ENCODE data around the gene PKM. TPM values are rescaled to one million over a fixed set of nuclear protein-coding genes. Genes with fewer than 3 reads are reported as not detected.
A peak's percentile ranks its signal among the peaks of the same experiment; 100 is the strongest.

PKM gene
- total and polyA plus RNA-seq, 2 donors (not counting 1 experiment from before 2014, with no cell fraction given) = 1,892 to 2,521 TPM

GRCh38 chr15:72200395-72201237, 30.4 kb downstream of the PKM start:
- no peak overlapping the region for H3K27ac ChIP-seq (ENCODE audit: insufficient read depth, low read length)
- no peak for DNase-seq (ENCODE audit: low read depth in 2 of 2)
- H3K4me3 ChIP-seq (replicated peaks in 1 of 4; ENCODE audit: control extremely low read depth in 1 of 4, insufficient read depth in 1 of 4, low read depth in 3 of 4, low read length in 4 of 4) = no peak overlapping the region
- no peaks in the 10 kb centered on the region for H3K27me3 ChIP-seq (ENCODE audit: control insufficient read depth, insufficient read depth, low read length)
- no peak overlapping the region for H3K4me2 ChIP-seq (ENCODE audit: extremely low read depth, insufficient read depth, low read length)
- H3K79me2 ChIP-seq (ENCODE audit: control insufficient read depth, insufficient read depth, low read length) = peaks cover 2% of the 10 kb centered on the region
- H3K4me1 ChIP-seq (ENCODE audit: control insufficient read depth, extremely low read depth, insufficient read depth, low read length) = peaks cover 8% of the 10 kb centered on the region
- peaks cover 48% of the 10 kb centered on the region for H3K36me3 ChIP-seq (ENCODE audit: control insufficient read depth, insufficient read depth, low read length)
- no peaks in the 10 kb centered on the region for H3K9me3 ChIP-seq (ENCODE audit: control insufficient read depth, insufficient read depth, low read depth, low read length)
- H3K9ac ChIP-seq (ENCODE audit: insufficient read depth, low read length) = no peak overlapping the region
- no peak for TF ChIP-seq CTCF (conservative IDR thresholded peaks at IDR 0.05 in 1 of 2, IDR thresholded peaks at IDR 0.05 in 1 of 2; ENCODE audit: low read depth in 1 of 2, low read length in 2 of 2)
- TF ChIP-seq EZH2 (IDR thresholded peaks at IDR 0.05; ENCODE audit: low read length, missing control alignments) = no peak
- no peak overlapping the region for H2AFZ ChIP-seq (ENCODE audit: low read length)
- H4K20me1 ChIP-seq (ENCODE audit: control insufficient read depth, extremely low read depth, insufficient read depth, low read length) = no peaks in the 10 kb centered on the region

DNA sequence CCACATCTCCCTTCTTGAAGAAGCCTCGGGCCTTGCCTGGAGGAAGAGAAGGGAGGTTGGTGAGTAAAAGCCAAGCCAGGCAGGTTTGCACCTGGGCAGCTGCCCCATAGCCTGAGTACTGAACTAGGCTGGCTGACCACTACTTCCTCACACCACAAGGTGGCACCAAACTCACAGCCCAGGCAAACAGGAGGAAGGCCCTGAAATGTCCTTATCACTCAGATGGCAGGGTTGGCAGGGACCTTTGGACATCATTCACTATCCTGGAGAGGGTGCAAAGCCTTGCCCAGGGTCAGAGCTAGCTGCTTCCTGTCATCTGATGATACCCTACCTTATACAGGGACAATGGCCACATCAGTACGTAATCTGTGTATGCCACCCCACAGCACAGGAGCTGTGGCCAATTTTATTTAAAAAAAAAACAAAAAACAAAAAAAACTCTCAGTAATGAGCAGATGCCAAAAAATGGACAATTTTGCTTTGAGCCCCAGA, 31.2 kb downstream of the PKM start:
- Histone ChIP-seq H2AFZ (ENCODE audit: low read length) (no peak overlapping the region), H3K27ac (ENCODE audit: insufficient read depth, low read length) (no peak overlapping the region), H3K9ac (ENCODE audit: insufficient read depth, low read length) (no peak overlapping the region), H3K36me3 (ENCODE audit: control insufficient read depth, insufficient read depth, low read length) (peaks cover 45% of the 10 kb centered on the region), H4K20me1 (ENCODE audit: control insufficient read depth, extremely low read depth, insufficient read depth, low read length) (no peaks in the 10 kb centered on the region), H3K4me1 (ENCODE audit: control insufficient read depth, extremely low read depth, insufficient read depth, low read length) (peaks cover 8% of the 10 kb centered on the region), H3K4me3 (replicated peaks in 1 of 4; ENCODE audit: control extremely low read depth in 1 of 4, insufficient read depth in 1 of 4, low read depth in 3 of 4, low read length in 4 of 4) (no peak overlapping the region), H3K9me3 (ENCODE audit: control insufficient read depth, insufficient read depth, low read depth, low read length) (no peaks in the 10 kb centered on the region), H3K4me2 (ENCODE audit: extremely low read depth, insufficient read depth, low read length) (no peak overlapping the region), H3K27me3 (ENCODE audit: control insufficient read depth, insufficient read depth, low read length) (no peaks in the 10 kb centered on the region), H3K79me2 (ENCODE audit: control insufficient read depth, insufficient read depth, low read length) (peaks cover 2% of the 10 kb centered on the region)
- DNase-seq (ENCODE audit: low read depth in 2 of 2) = peak; percentile 54 to 78
- TF ChIP-seq CTCF (conservative IDR thresholded peaks at IDR 0.05 in 1 of 2, IDR thresholded peaks at IDR 0.05 in 1 of 2; ENCODE audit: low read depth in 1 of 2, low read length in 2 of 2) (peak; percentile 86 to 95), EZH2 (IDR thresholded peaks at IDR 0.05; ENCODE audit: low read length, missing control alignments) (no peak)

- no peaks in the 10 kb centered on the region for H3K9me3 ChIP-seq (ENCODE audit: control insufficient read depth, insufficient read depth, low read depth, low read length)
- H3K27me3 ChIP-seq (ENCODE audit: control insufficient read depth, insufficient read depth, low read length) = no peaks in the 10 kb centered on the region
- no peak overlapping the region for H2AFZ ChIP-seq (ENCODE audit: low read length)
- DNase-seq (ENCODE audit: low read depth in 2 of 2) = no peak
- no peaks in the 10 kb centered on the region for H4K20me1 ChIP-seq (ENCODE audit: control insufficient read depth, extremely low read depth, insufficient read depth, low read length)
- H3K4me1 ChIP-seq (ENCODE audit: control insufficient read depth, extremely low read depth, insufficient read depth, low read length) = peaks cover 8% of the 10 kb centered on the region
- no peak overlapping the region for H3K4me2 ChIP-seq (ENCODE audit: extremely low read depth, insufficient read depth, low read length)
- H3K4me3 ChIP-seq (replicated peaks in 1 of 4; ENCODE audit: control extremely low read depth in 1 of 4, insufficient read depth in 1 of 4, low read depth in 3 of 4, low read length in 4 of 4) = no peak overlapping the region
- peaks cover 2% of the 10 kb centered on the region for H3K79me2 ChIP-seq (ENCODE audit: control insufficient read depth, insufficient read depth, low read length)
- no peak overlapping the region for H3K9ac ChIP-seq (ENCODE audit: insufficient read depth, low read length)
- TF ChIP-seq CTCF (conservative IDR thresholded peaks at IDR 0.05 in 1 of 2, IDR thresholded peaks at IDR 0.05 in 1 of 2; ENCODE audit: low read depth in 1 of 2, low read length in 2 of 2) (no peak), EZH2 (IDR thresholded peaks at IDR 0.05; ENCODE audit: low read length, missing control alignments) (no peak)
- H3K36me3 ChIP-seq (ENCODE audit: control insufficient read depth, insufficient read depth, low read length) = peaks cover 43% of the 10 kb centered on the region
- H3K27ac ChIP-seq (ENCODE audit: insufficient read depth, low read length) = no peak overlapping the region
Measured at GRCh38 chr15:72199205-72199515, 31.8 kb downstream of the PKM start.
